ENCODE results near the gene RNU1-1.
"Not testable (repeated sequence)": the region's sequence is repeated elsewhere in the genome, so short reads cannot be mapped to it uniquely, and the experiment has no call there.

Gene RNU1-1

DNA sequence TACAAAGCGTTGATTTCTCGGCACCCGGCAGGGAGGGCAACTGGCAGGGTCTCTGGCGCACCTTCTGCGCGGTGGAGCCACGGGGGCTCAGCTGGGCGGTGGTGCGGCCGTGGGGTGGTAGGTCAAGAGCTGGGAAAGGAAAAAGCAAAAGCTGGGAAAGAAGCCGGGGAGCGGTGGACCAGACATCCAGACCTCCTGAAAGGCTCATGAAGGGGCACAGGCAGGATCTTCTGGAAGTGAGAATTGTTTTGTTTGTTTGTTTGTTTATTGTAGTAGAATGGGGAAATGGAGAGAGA lies 7.2 kb upstream of the RNU1-1 start:
- DNase-seq = no peak

GRCh38 chr1:16520435-16521287 lies 6.6 kb upstream of the RNU1-1 start:
- DNase-seq = not testable (repeated sequence)

DNA sequence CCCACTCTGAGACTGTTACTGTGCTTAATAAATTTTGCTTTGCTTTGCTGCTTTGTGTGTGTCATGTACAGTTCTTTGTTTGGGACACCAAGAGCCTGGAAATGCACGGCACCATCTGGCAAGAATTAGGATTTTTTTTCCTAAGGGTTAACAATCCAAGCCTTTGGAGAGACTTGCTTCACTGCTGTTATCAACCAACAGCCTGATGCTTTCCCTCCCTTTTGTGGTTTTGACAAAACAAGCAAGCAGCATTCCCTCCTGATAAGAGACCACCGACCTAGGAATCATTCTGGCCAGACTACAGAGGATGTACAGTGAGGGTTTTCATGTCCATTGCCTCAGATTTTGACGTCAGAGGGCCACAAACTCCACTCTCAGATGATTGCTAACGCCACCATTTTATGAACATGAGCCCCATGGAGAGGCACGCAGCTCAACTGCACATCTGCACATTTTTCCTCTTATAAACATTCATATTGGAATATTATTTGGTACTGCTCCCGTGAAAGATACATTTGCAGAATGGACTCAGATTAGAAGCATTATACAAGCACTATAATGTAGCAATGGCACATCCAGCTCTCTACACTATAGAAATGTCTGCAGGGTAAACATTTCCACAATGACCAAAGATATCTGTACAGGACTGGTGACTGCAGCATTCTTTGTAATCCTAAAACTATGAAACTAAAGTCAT lies 5.3 kb upstream of the RNU1-1 start:
- peak; percentile 86 for DNase-seq

DNA sequence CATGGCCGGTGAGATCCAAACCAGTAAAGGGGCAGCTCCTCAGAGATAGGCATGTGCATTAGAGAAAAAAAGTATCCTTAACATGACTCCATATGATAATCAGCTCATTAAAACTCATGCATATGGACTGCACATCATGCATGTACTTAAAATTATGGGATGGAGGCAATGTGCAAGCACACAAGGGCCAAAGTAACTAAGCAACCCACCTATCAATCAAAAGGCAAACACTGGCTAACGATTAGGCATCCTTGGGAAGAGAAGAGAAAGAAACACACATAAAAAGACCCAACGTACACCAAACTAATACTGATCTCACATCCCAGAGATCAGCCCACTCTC lies 4.8 kb upstream of the RNU1-1 start:
- DNase-seq = not testable (repeated sequence)

GRCh38 chr1:16516694-16517410 lies 2.8 kb upstream of the RNU1-1 start:
- peak; percentile 76 for DNase-seq

DNA sequence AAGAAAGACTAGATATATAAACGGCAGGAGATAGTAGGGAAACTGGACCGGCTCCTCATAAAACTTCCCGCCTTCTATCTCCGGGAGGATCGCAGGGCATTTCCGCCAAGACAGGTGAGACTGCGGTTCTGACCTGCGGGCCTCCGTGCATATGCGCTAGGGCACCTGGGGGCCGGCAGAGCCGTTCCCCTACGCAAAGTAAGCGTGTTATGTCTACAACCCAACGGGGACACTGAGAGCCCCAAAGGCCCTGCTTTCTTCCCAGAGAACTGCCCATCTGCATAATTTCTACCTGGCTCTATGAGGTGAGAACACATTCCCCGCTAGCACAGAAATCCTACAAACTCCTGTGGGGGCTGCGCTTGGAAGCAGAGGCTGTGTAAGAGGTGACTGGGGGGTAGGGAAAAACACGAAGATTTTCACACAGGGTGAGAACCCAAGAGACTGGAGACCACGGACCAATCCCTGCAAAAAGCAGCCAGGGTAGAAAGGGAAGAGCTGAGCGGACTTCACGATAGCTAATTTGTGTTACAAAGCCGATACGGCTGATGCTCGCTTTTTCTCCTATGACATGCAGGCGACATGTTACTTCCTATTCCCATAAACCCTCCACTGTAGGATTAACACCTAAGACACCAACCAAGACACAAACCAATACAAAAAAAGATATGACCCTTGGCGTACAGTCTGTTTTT lies 526 bp downstream of the RNU1-1 start:
- DNase-seq = peak; percentile 96

GRCh38 chr1:16512624-16513411 lies 1.3 kb downstream of the RNU1-1 start:
- peak; percentile 33 for DNase-seq

DNA sequence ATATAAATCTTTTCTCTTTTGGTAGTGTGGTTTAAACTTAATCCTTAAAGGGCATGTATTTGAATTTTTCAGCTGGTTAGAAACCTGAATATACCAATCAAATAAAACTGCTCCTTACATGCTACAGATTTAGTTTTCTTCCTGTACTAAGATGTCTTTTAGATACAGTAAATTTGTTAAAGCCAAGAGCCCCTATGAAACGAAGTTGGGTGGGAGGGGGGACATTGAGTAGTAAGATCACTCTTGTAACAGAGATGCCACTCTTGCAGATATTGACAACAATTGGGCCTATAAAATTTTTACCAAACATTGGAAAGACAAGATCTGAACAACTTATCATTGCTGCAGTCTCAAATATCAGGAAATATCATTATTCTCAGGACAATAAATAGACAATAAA lies 2.2 kb downstream of the RNU1-1 start:
- not testable (repeated sequence) for DNase-seq

DNA sequence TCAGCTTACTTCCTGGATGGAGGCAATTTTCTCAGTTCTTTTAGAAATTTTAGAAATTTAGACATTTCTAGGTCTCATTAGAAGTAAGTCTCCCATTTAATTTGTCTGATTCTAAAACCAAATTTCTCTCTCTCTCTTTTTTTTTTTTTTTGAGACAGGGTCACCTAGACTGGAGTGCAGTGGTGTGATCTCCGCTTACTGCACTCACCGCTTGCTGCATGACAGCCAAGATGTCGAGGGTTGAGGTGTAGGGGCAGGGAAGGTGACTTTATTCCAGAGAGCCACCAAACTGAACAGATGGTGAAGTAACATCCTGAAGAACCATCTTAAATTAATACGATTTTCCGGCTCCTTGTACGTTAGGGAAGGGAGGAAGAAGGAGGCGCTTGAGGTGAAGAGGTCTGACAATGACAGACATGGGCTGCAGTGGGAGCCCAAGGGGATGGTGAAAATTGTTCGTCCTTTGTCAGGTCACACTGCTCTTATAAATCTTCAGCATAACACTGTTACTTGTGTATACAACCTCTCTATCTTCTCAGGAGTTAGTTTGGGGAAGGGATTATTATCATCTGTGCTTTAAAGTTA lies 5.1 kb downstream of the RNU1-1 start:
- peak; percentile 44 for DNase-seq

DNA sequence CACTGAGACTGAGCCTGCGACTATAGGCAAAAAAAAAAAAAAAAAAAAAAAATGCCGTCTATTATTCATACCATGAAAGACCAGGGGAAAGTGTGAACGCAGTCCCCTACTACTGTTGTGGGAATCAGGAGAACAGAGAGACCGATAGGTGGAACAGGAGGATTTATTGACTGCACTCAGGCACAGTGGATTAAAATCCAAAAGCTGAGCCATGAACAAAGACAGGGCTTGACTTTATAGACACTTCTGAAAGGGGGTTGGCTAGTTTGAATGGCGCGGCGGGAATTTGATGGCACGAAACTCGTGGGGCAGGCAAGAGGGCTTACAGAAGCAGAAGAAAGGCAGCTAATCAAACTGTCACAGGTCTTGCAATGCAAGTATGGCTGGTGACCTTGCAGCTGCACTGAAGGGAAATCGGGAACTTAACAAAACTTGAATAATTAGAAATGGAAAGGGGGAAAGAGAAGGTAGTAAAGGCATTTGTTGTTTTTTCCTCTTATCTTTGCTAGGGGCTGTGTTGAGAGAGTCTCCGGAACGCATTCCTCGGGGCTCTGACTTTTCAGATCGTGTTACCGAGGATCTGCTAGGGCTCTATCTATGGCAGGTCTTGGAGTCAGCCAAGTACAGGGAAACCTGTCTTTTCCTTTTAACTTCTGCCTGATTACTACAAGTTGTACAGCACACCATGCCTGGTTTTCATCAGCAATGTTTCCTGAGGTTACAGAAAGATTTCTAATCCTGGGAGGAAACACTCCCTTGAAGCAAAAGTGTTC lies 7.5 kb downstream of the RNU1-1 start:
- DNase-seq = peak; percentile 53

GRCh38 chr1:16505870-16506269 lies 8.2 kb downstream of the RNU1-1 start:
- DNase-seq = not testable (repeated sequence)

DNA sequence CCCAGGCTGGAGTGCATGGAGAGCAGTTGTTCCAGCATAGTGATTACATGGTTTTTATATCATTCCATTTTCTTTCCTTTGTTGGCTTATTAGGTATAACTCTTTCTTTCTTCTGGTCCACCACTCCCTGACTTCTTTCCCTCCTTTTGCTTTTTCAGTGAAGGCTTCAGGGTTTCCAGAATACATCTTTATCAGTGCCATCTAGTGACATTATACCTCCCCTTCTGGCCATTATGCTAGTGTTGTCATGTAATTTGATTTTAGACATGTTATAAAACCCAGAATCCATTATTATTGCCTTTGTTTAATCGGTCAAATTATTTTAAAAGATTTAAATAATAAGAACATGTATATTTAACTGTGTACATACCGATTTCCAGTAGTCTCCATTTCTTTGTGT lies 10.6 kb downstream of the RNU1-1 start:
- no peak for DNase-seq

DNA sequence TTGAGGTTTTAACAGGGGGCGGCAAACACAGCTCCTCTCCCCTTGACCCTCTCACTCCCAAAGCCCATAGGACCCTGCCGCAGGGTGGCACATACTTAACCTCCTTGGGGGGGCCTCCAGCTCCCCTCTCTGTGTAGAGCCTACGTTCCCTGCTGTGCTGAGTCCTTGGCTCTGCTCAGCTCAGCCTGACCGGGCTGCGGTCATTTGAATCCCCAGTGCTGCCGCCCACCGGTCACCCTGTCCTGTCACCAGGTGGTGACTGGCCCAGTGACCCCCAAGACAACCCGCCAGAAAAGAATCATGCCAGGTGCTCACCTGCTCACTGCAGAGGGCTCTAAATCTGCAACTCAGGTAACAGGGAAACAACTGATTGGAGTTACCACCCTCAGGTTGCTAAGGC lies 12.6 kb downstream of the RNU1-1 start:
- DNase-seq = not testable (repeated sequence)

- DNase-seq = not testable (repeated sequence)
Measured at GRCh38 chr1:16500975-16501374, 13.1 kb downstream of the RNU1-1 start.

GRCh38 chr1:16500466-16500865 lies 13.6 kb downstream of the RNU1-1 start:
- DNase-seq = not testable (repeated sequence)

DNA sequence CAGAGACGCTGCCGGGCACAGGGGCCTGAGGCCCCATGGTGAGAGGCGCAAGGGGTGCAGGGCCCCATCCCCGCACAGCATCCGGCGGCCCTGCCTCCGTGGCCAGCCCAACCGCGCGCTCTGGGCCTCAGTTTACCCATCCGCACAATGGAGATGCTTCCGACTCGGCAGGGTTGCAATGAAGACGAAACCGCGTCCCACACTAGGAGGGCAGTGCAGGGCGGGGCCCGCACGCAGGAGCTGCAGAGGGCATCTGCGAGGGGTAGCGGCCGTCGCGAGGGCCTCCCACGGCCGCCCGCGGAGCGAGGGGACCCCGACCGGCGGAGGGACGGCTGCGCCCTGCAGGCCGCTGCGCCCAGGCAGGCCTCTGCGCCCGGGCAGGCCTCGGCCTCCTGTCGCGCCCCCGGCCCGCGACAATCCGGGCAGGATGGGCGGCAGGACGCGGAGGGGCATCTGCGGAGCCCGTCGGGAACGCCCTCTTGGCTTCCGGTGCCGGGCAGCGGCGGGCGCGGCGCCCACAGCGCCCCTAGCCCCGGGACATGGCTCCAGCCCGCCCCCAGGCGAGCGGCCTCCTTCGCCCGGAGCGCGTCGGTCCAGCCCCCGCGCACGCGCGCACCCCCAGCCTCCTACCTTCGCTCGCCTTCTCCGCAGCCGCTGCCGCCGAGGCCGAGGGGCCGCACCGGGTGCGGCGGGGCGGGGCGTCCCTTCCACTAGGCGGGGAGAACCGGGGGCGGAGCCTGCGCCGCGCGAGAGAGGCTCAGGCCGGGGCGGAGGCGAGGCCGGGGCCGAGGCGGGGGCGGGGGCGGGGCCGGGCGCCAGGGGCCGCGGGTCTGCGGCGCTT lies 15.3 kb downstream of the RNU1-1 start:
- peak; percentile 84 for DNase-seq

- DNase-seq = not testable (repeated sequence)
Measured at GRCh38 chr1:16498047-16498446, 16.0 kb downstream of the RNU1-1 start.

GRCh38 chr1:16497474-16497904 lies 16.6 kb downstream of the RNU1-1 start:
- peak; percentile 7 for DNase-seq

GRCh38 chr1:16493731-16494130 lies 20.4 kb downstream of the RNU1-1 start:
- DNase-seq = not testable (repeated sequence)

DNA sequence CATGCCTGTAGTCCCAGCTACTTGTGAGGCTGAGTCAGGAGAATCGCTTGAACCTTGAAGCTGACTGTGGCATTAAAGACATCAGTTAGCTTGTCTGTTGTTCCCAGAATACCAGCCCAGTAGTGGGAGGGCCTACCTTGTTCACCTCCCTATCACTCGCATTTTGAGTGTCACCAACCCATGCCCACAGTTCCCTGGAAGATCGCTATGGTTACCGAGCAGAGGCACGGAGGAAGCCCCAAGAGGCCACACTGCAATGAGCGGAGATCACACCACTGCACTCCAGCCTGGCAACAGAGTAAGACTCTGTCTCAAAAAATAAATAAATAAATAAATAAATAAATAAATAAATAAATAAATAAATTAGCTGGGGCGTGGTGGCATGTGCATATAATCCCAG lies 21.1 kb downstream of the RNU1-1 start:
- DNase-seq = not testable (repeated sequence)
